ENCODE data around the gene EDEM1. TPM values are rescaled to one million over a fixed set of nuclear protein-coding genes. Genes with fewer than 3 reads are reported as not detected.
"Not testable (repeated sequence)": the region's sequence is repeated elsewhere in the genome, so short reads cannot be mapped to it uniquely, and the experiment has no call there.

Gene EDEM1
- total RNA-seq, 2 experiments from 2014 or later: 159 to 161 TPM

DNA sequence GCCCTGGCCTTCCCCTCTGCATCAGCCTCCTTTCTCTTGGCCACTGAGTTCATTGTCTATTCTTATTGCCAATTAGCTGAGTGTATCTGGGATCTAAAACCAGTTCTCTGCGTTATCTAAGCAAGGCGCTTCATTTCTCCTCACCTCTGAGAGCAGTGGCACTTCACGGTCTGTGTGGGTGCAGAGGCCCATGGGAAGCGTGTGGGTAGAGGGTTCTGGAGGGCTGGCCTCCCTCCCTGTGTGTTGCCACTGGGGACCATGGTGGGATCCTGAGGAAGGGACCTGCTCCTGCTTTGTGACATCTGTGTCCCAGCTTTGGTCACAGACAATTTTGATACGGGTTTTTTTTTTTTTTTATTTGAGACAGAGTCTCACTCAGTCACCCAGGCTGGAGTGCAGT, 32.7 kb downstream of the EDEM1 start:
- POLR2A ChIA-PET: no interaction called here
- CTCF ChIA-PET: no interaction called here

DNA sequence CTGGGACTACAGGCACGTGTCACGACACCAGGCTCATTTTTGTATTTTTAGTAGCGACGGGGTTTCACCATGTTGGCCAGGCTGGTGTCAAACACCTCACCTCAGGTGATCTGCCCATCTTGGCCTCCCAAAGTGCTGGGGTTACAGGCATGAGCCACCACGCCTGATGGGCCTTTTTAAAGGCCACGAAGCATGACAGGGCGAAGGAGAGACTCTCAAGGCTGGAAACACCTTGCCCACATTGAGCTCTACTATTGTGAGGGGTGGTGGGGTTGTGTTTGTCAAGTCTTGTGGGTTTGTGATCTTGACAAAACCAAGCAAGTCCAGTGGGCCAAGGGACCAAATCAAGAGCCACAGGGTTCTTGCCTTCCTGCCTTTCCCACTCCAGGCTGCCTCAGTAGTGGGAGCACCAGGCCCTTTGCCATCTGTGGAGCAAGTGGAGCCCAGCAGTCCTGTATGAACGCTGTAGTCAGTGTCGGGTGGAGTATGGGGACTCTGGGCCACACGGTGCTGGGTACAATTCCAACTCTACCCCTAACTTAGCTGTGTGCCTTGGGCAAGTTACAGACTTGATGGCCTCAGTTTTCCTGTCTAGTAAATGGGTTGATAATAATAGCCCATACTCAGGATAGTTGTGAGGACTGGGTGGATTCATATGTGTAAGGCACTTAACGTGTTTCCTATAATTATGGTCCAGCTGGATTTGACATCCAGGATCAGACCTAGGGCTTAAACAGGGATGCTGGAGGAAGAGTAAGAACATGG, 33.3 kb downstream of the EDEM1 start:
- POLR2A ChIA-PET: no interaction called here
- CTCF ChIA-PET: no interaction called here

DNA sequence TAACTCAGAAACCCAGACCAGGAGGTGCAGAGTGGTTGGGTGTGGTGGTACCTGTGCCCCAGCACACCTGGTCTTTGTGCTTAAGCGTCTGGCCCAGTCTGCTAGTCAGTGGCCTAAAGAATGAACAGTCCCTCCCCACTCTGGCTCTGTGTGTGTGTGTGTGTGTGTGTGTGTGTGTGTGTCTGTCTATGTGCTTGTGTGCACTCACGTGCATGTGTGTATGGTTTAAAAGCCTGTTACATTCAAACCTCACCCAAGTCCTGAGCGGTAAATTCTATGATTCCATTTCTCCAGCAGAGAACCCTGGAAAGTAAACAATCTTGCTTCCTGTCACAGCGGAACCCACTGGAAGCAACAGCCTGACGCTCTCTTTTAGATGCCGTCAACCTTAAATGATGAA, 34.2 kb downstream of the EDEM1 start:
- ChIA-PET CTCF (no interaction called here), POLR2A (no interaction called here)

DNA sequence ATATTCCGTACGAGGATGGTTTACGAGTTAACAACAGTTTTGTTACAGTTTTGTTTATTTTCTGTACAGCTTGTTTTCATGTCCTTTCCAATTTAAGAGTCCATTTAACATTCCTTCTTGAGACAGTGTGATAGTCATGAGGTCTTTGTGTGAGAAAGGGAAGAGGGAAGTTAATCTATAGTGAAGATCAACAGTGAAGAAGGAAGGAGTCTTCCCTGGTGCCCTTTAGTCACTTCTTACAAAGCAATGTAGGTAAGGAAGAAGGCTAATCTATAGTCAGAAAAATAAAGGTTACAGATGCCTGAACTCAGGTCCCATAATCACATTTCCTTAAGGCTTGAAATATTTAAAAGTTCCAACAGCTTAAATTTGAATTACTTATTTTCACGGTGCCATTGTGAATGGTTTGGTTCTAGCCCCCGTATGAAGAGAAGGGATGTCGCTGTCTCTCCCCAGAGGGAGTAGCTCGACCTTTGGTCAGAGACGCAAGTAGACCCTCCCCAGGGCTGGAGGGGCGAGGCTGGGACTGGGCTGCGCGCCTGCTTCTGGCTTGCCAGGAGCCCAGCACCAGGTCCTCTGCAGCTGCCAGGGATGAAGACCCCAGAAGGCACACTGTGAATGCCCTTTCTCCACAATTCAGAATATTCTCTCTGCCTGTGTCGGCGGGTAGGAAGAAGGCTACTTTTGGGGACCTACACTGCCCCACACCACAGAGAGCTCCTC, 34.9 kb downstream of the EDEM1 start:
- POLR2A ChIA-PET: no interaction called here
- CTCF ChIA-PET: no interaction called here

DNA sequence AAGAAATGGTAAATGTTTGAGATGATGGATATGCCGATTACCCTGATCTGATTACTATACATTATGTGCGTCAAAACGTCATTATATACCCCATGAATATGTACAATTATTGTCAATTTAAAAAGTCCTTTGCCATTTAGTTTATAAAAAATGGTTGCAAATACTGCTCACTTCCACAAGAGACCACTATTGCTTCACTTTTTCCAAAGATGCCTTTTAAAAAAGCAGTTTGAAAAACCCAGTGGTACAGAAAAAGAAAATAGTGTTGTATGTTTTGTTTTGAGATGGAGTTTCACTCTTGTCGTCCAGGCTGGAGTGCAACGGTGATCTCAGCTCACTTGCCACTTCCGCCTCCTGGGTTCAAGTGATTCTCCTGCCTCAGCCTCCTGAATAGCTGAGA, 39.3 kb downstream of the EDEM1 start:
- ChIA-PET CTCF (no interaction called here), POLR2A (no interaction called here)

DNA sequence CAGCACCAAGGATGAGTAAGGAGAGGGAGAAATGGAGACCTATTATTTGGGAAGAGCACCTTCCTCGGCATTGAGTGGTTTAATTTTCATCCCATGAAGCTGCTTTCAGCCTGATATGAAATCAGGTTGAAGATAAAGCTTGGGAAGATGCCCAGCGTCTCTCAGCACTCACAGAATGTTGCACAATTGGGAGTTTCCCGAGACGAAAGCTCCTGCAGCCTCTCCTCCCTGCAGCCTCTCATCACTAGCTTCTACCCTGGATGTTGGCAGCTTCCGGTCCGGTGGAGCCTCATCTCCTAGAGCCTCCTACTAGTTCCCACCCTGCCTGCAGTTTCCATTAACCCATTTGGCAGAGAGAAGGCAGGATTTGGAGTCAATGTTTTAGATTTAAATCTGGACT, 40.3 kb downstream of the EDEM1 start:
- POLR2A ChIA-PET: no interaction called here
- CTCF ChIA-PET: no interaction called here

DNA sequence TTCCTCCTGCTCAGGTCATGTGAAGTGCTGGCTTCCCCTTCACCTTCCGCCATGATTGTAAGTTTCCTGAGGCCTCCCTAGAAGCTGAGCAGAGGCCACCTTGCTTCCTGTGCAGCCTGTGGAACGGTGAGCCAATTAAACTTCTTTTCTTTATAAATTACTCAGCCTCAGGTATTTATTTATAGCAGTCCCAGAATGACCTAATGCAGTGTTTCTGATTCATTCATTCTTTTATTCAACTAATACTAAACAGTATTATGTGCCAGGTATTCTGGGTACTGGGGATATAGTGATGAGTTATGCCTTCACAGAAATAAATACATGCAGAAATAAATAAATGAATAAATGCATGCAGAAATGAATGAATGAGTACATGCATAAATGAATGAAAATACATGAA, 41.9 kb downstream of the EDEM1 start:
- CTCF ChIA-PET: no interaction called here
- POLR2A ChIA-PET: no interaction called here

DNA sequence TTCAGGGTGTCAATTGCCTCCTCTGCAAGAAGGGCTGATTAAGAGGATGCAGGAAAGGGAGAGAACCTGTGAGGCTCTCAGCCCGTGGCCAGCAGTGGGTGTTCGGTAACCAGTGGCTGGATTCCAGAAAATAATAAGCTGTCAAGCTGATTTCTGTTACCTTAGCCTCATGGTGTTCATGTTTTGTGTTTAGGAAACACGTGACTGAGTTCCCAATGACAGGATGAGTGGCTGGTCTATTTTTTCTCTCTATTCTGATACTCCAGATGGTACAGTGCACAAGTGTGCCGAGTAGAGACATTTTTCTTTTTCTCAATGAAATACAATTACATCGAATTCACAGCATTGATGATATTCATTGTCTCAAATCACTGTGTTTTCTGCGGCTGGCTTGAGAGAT, 43.6 kb downstream of the EDEM1 start:
- POLR2A ChIA-PET: no interaction called here
- CTCF ChIA-PET: no interaction called here

DNA sequence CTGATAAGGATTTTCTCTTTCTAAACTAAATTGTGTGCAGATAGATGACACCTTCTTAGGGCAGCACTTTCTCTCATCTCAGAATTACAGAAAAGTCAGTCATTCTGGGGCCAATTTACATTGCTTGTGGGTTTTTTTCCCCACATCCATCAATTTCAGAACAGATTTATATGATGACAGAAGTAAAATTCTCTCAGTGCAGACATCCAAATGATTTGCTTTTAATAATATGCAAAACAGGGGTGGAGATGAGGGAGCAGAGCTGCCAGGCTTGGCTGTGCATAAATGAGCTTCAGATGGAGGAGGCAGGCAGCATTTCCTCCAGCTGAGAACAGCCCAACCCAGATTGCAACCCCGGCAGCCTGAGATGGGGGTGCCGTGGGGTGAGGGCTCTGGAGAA, 44.0 kb downstream of the EDEM1 start:
- ChIA-PET CTCF (no interaction called here), POLR2A (no interaction called here)

DNA sequence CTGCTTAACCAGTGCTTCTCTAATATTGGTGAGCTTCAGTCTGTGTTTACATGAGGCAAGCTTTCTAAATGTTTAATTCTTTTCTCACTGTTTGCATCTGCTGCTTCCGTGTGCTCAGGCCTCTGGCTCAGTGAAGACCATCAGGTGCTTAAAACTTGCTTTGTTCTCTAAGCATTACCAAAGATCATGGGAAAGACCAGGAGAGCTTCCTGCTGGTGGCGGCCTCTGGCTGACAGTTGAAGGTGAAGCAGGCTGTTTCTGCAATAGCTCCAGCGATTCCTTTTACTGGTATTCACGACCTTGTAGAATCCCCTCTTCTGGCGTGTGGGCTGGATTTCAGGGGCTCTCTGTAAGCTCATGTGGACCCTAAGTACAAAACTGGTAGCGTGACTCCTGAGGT, 45.1 kb downstream of the EDEM1 start:
- ChIA-PET CTCF (interaction anchor here (1.5 kb wide), 1 partner anchor 96 kb away, joined by 5 read pairs; no protein-coding TSS in a partner anchor), POLR2A (interaction anchor here (0.6 kb wide), 1 partner anchor 46 kb away, joined by 3 read pairs; no protein-coding TSS in a partner anchor)

DNA sequence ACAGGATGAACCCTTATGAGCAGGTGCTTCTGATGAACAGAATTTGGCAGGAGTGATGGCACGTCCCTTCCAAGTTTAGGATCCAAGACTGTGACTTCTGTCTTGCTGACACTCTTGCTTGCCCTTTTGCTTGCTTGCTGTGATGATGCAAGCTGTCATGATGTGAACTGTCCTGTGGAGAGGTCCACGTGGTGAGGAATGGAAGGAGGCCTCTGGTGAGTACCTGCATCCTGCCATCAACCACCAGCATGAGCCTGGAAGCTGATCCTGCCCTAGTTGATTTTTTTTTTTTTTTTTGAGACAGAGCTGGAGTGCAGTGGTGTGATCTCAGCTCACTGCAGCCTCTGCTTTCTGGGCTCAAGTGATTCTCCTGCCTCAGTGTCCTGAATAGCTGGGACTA, 45.5 kb downstream of the EDEM1 start:
- CTCF ChIA-PET: interaction anchor here (1.5 kb wide), 1 partner anchor 96 kb away, joined by 5 read pairs; no protein-coding TSS in a partner anchor
- POLR2A ChIA-PET: interaction anchor here (0.6 kb wide), 1 partner anchor 47 kb away, joined by 3 read pairs; no protein-coding TSS in a partner anchor

DNA sequence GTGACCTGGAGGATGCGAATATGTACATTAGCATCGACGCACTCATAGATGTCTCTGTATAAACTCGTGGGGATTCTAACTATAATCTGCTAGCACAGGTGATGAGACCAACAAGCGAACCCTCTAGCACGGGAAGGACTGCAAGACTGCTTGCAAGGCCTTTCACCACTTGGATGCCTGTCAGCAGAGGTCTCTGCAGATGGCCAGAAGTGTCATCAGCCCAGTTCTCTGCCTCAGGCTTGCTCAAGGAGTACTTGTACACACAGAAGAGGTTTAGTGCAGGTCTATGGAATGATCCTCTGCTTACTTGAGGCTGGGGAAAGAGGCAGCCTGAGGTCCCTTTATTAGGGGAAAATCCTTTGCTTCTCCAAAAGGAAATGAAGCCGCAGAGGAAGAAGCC, 48.1 kb downstream of the EDEM1 start:
- POLR2A ChIA-PET: no interaction called here
- CTCF ChIA-PET: no interaction called here

DNA sequence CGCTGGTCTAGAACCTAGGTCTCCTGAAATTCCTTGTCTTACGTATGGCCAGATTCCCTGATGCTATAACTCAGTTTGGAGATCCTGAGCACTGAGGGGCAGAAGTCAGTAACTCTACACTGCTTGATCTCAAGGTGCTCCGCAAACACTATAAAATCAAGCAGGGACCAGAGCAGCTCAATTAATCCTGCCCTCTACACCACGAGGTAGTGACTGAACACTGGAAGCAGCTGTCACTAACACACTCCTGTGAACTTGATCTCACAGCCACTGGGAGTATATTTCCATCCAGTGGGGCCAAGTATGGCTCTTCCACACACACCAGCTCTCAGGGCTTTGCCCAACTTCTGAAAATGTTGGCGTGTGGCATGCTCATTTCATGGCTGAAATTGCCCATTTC, 51.0 kb downstream of the EDEM1 start:
- ChIA-PET POLR2A (no interaction called here), CTCF (no interaction called here)

DNA sequence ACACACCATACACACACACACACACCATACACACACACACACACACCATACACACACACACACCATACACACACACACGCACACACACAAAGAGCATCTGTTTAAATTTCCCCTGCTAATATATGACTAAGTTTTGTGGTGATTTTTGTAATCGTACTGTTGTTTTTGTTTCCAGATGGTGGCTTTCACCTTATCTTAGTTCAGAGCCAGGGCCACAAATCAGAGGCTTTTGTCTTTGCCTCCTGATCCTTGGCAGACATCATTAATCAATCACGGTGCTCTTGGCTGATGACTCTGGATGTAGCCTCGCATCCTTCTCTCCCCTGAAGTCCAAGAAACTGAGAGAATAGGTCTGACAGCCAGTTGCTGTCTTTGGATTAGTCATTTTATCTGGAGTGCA, 52.1 kb downstream of the EDEM1 start:
- CTCF ChIA-PET: no interaction called here
- POLR2A ChIA-PET: no interaction called here

DNA sequence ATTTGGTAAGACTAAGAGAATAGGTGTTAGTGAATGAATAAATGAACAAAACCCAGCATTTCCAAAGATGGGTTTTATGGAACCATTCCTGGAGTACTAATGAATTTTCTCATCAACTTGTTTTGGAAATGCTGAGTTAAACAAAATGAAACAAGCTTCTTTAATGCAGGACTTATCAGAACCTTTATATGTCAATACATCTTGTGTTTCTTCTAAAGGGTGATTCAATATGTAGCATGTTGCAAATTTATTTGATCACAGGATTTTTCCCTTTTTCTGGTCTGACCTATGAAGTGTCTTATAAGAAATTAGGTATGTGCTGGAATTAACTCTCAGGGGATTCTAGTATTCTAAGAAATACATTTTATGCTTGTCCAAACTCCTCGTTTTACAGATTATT, 53.2 kb downstream of the EDEM1 start:
- POLR2A ChIA-PET: no interaction called here
- CTCF ChIA-PET: no interaction called here

DNA sequence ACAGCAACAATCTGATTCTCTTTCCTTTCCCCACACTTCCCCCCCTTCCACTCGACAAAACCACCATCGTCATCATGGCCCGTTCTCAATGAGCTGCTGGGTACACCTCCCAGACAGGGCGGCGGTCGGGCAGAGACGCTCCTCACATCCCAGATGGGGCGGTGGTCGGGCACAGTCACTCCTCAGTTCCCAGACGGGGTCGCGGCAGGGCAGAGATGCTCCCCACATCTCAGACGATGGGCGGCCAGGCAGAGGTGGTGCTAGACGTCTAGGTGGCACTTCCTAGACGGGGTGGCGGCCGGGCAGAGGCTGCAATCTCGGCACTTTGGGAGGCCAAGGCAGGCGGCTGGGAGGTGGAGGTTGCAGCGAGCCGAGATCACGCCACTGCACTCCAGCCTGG, 55.3 kb downstream of the EDEM1 start:
- POLR2A ChIA-PET, CTCF ChIA-PET: not testable (repeated sequence)

DNA sequence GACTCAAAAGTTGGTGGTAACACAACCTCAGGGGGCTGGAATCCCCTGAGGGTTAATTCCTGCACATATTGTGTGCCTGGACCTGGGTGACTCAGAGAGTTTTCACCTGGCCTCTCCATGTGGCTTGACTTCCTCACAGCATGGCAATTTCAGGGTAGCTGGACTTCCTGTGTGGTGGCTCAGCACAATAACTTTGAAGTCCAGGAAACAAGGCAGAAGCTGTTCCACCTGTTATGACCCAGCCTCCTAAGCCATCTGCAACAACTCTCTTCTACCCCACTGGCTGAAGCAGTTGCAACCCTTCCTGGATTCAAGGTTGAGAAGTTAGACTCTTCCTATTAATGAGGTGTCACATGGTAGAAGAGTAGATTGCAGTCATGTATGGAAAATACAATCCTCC, 58.4 kb downstream of the EDEM1 start:
- POLR2A ChIA-PET: no interaction called here
- CTCF ChIA-PET: no interaction called here

DNA sequence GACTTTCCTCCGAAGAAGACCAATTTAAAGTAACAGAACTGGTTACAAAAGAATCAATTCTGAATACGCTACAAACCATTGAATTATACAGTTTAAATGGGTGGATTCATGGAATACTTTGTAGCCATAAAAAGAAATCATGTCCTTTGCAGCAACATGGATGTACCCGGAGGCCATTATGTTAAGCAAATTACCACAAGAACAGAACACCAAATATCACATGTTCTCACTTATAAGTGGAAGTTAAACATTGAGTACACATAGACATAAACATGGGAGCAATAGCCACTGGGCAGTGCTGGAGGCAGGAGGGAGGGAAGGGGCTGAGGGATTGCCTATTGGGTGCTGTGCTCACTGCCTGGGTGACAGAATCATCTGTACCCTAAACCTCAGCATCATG, 61.3 kb downstream of the EDEM1 start:
- POLR2A ChIA-PET: no interaction called here
- CTCF ChIA-PET: no interaction called here

DNA sequence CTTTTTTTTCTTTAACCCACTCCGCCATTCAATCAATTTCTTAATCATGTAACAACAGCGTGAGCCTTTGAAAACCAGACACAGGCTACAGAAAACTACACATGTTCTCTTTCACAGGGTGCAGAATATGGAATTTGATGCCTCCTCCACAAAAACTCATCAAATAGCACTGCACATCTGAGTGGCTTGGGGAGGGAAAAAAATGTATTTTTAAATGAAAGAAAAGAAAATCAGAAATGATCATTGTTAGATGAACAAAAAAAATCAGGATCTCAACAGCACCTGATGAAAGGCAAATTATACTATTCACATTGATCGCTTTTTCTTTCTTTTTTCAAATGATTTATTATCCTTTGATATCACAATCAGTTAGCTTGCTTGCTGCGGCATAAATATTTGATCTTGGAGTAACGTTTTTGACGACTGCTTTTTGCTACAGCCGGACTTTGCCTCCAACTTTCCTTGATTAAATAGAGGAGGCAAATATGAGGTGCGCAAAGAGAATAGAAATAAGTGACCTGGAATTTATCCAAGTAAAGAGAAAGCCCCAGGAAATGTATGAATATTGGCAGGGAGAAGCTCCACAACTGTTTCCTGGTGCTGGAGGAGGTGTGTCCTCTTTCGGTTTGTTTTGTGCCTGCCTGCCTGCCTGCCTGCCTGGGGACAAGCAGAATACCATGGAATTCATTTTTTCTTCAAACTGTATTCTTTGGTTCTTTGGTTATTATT, 63.1 kb downstream of the EDEM1 start:
- CTCF ChIA-PET: no interaction called here
- POLR2A ChIA-PET: no interaction called here

DNA sequence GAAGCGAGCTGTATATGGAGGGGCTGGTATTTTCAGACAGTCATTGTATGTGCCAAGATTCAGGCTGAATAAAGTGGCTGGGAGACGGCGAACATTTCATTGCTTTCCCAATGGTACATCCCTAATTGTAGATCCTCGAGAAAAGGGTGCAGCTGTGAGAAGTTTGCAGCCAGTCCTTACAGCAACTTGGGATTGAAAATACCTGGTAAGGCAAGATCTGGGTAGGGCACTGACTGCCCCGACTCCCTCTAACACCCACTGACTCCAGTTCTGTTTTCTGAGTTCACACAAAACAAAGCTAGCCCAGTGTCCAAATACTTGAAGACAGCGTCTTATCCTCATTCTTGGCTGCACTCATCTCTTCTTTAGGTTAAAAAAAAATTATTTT, 63.7 kb downstream of the EDEM1 start:
- ChIA-PET CTCF (no interaction called here), POLR2A (no interaction called here)

DNA sequence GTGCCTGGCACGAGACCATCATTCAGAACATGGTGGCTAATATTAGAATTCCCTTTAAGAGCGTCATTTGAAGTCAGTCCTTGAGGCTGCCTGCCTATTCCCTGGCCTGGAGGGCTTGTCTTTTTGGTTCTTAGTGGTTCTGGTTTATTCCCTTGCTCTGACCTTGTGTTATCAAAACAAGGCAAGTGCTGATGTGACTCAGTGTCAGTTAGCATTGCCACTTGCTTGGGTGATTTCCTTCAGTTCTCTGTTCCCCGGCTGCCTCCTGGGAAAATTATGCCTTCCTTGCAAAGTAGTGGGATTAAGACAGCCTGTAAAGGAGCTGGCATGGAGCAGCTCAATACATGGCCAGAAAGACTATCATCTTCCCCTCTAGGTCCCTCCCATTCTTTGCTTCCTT, 64.6 kb downstream of the EDEM1 start:
- ChIA-PET POLR2A (no interaction called here), CTCF (no interaction called here)
